Measurements from ENCODE around the gene FZD4.
A peak's percentile ranks its signal among the peaks of the same experiment; 100 is the strongest.
"Not testable (repeated sequence)": the region's sequence is repeated elsewhere in the genome, so short reads cannot be mapped to it uniquely, and the experiment has no call there.

FZD4 gene

DNA sequence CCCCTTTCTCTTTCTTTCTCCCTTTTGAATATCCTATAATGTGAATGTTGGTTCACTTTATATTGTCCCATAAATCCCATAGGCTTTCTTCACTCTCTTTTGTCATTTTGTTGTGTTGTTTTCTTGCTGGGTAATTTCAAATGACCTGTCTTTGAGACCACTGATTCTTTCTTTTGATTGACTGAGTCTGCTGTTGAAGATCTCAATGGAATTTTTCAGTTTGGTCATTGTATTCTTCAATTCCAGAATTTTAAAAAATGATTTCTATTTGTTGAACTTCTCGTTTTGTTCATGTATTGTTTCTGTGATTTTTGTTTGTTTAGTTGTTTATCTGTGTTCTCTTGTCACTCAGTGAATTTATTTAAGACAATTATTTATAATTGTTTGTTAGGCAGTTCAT is 17.5 kb upstream of the FZD4 start:
- no peak for DNase-seq

GRCh38 chr11:86969258-86969657 is 14.1 kb upstream of the FZD4 start:
- no peak for DNase-seq

DNA sequence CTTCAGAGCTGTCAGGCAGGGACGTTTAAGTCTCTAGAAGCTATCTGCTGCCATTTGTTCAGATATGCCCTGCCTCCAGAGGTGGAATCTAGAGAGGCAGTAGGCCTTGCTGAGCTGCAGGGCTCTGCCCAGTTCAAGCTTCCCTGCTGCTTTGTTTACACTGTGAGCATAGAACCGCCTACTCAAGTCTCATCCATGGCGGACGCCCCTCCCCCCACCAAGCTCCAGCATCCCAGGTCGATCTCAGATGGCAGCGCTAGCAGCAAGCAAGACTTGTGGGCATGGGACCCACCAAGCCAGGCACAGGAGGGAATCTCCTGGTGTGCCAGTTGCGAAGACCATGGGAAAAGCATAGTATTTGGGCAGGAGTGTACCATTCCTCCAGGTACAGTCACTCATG is 12.4 kb upstream of the FZD4 start:
- not testable (repeated sequence) for DNase-seq

DNA sequence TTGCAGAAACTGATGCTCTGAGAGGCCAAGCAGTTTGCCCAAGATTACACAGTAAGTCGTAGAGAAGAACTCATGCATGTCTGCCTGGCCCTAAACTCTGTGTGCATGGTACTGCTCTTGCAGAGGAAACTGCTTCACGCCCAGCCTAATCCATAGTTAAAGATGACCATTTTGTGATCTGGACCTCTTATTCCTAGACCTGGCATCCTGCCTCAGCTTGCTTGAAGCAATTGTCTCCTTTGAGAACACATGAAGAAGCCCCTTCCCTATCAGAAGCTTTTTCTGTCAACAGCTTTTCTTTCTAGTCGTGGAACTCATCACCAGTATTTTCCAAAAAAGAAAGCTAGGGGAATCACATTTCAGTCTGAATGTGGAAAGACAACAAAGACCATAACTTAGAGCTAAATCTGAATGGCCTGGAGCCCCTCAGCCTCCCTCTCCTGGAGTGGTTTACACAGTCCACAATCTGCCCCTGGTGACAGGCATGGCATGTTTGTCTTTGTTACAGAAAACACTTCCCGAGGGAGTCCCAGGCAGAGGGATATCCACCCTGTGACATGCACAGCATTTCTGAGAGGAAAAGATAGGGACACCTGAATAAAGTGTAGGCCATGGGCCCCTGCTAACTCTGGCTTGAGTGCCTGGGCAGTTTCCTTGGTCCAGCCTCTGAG is 2.9 kb upstream of the FZD4 start:
- DNase-seq: no peak

- DNase-seq: no peak
Measured at GRCh38 chr11:86956905-86957195, 1.7 kb upstream of the FZD4 start.

GRCh38 chr11:86955111-86955360 is 159 bp downstream of the FZD4 start:
- DNase-seq: no peak

- DNase-seq: peak; percentile 21
Measured at GRCh38 chr11:86954269-86955110, 705 bp downstream of the FZD4 start.

DNA sequence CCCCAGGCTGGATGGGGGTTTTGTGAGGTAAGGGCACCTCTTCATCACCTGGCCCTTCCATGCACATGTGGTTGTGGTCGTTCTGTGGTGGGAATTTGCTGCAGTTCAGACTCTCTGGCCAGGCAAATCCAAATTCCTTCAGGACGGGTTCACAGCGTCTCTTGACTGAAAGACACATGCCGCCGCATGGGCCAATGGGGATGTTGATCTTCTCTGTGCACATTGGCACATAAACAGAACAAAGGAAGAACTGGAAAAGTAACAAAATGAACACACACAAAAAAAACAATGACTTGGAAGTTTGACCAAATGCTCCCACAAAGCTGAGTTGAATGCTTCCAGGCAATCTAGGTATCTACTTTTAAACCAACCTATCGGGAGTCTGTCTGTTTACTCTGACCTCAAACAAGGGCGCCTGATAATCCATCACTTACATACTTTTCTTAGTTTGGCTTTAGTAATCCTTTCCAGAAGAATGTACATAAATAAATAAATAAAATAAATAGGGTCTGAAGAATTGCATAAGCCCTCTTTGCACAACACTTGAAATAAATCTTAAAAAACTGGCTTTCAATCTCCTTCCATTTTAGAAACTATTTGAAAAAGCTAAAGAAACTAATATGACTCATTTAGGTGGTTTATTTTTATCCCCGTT is 2.8 kb downstream of the FZD4 start:
- no peak for DNase-seq

DNA sequence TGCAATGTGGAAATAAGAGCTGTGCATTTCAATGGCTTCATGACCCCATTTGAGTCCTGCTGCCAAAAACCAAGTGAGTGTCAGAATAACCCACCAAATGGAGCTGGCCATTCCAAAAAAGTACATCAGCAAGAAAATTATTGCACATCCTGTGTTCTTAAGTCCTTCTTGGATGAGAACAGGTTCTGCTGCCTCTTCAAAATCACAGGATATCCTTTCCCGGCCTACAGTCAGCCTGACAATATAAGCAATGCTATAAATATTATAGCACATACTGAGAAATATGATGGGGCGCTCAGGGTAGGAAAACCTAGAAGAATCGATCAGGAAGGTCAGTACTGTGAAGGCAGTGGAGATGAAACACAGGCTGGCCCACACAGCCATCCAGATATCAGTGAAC is 3.5 kb downstream of the FZD4 start:
- no peak for DNase-seq

DNA sequence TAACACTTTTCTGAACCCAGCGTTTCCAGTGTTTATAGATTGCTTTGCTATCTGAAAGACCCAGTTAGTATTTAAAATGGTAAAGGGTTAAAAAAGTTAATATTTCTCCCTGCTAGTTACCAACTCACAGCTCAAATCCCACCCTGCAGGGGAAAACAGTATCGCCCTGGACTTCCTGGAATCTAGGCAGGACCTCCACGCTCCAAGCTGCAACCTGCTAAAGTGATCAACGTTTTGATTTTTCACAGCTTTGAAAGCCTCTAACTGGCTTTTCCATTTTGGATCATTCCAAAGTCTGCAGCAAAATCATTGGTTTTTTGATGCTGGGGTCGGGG is 4.6 kb downstream of the FZD4 start:
- DNase-seq: no peak

DNA sequence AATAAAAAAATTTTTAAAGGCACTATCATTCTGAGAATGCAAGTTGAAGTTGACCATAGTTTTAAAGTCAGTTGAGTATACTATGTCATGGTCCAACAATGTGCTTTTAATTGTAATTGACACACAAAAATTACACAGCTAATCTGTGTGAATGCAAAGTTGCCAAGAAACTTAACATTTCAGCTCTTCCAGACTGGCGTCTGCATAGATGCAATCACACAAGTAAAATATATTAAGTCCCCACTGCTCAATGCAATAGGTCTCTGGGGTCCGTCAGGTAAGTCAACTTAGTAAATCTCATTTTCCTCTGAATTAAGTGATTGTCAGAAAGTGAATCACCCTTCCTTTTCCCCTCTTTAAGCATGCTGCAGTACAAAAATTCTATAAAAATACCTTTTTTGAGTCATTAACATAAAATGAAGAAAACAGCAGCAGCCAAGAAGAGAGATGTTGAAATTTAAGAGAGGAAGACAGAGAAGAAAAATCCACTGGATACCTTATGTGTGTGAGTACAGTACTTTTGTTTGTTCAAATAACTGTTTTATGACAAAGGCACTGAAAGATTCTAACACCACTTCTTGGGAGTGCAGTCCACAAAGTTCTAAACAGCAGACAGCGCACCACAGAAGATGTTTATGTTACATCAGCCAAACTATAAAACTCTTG is 5.1 kb downstream of the FZD4 start:
- peak; percentile 15 for DNase-seq

GRCh38 chr11:86948733-86949132 is 6.5 kb downstream of the FZD4 start:
- DNase-seq: no peak

- DNase-seq: peak; percentile 74
Measured at GRCh38 chr11:86947541-86947940, 7.7 kb downstream of the FZD4 start.

DNA sequence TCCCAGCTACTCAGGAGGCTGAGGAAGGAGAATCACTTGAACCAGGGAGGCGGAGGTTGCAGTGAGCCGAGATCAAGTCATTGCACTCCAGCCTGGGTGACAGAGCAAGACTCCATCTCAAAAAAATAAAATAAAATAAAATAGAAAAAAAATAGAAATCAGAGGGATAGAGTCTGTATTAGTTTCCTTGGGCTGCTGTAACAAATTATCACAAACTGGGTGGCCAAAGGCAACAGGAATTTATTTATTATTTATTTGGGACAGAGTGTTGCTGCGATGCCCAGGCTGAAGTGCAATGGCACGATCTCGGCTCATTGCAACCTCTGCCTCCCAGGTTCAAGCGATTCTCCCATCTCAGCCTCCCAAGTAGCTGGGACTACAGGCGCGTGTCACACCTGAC is 11.7 kb downstream of the FZD4 start:
- DNase-seq: not testable (repeated sequence)

DNA sequence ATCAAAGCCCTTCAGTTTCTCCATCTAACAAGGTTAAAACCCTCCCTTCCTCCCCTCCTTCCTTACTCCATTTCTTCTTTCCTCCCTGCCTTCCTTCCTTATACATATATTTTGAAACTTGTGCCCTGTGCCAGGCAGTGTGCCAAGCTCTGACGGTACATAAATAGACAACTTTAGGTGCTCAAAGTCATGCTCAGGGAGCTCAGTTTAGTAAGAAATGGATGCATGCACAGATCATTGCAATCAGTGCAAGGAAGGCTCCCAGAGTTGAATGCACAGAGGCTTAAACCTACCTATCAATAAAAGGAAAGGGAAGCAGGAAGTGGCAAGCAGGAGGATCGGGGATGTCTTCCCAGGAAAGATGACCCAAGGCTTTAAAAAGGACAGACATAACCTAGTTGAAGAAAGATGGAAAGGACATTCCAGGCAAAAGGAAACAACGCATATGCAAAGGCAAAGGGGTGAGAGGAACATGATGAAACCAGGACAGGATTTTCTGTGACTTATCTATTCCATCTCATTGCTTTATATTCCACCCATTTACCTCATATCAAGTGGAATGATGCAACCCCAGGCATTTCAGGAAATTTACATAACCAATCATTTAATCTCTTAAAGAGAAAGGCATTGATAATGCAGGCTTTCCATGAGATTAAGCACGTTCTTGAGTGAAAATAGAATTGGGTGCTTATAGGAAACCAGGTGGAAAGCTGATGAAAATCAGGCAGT is 13.2 kb downstream of the FZD4 start:
- DNase-seq: peak; percentile 26

DNA sequence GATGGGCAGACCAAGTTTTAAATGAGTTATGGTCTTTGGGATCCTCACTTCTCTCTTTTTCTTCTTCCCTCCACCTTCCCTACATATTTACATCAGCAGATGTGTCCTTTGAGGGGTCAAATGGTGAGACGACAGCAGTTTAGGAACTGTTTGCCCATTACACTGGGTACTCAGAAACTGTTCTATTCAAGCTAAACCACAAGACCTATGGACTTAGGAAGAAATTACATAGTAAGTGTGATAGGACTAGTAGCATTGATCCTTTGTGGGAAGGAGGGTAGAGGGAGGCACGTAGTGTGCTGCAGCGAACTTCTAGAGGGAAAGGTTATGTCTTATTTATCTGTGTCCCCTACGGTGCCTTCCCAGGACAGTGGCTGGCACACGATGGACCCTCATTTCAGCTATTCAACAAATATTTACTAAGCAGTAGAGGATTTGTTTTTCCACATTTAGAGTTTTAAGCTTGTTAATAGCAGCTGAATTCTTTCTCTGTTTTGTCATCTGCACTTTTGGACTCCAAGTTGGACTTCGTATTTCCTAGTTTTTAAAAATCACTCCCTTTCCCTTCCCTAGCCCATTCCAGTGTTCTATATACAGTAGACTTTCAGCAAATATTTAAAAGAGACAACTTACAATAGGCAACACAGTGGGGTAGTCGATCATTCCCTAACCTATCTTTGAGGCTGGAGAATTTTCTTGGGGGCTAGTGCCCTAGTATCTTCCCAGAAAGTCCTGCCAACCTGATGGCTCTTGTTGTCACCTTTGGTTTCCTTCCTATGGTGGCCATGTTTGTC is 13.9 kb downstream of the FZD4 start:
- no peak for DNase-seq

- no peak for DNase-seq
Measured at GRCh38 chr11:86940122-86940777, 14.9 kb downstream of the FZD4 start.

- DNase-seq: peak; percentile 59
Measured at GRCh38 chr11:86938900-86939880, 16.0 kb downstream of the FZD4 start.

GRCh38 chr11:86938203-86938899 is 16.8 kb downstream of the FZD4 start:
- no peak for DNase-seq

DNA sequence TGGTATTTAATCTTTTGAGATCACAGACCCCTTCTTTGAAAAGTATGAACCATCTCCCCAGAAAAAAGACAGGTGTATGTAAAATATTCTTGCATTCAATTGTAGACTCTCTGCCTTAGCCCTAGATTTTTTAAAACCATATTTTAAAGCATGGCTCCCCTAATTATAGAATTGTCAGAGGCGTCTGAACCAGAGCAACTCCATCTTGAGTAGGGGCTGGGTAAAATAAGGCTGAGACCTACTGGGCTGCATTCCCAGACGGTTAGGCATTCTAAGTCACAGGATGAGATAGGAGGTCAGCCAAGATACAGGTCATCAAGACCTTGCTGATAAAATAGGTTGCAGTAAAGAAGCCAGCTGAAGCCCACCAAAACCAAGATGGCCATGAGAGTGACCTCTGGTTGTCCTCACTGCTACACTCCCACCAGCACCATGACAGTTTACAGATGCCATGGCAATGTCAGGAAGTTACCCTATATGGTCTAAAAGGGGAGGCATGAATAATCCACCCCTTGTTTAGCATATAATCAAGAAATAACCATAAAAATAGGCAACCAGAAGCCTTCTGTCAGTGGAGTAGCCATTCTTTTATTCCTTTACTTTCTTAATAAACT is 17.9 kb downstream of the FZD4 start:
- DNase-seq: not testable (repeated sequence)
